ENCODE data around the gene CD40.

CD40 gene

DNA sequence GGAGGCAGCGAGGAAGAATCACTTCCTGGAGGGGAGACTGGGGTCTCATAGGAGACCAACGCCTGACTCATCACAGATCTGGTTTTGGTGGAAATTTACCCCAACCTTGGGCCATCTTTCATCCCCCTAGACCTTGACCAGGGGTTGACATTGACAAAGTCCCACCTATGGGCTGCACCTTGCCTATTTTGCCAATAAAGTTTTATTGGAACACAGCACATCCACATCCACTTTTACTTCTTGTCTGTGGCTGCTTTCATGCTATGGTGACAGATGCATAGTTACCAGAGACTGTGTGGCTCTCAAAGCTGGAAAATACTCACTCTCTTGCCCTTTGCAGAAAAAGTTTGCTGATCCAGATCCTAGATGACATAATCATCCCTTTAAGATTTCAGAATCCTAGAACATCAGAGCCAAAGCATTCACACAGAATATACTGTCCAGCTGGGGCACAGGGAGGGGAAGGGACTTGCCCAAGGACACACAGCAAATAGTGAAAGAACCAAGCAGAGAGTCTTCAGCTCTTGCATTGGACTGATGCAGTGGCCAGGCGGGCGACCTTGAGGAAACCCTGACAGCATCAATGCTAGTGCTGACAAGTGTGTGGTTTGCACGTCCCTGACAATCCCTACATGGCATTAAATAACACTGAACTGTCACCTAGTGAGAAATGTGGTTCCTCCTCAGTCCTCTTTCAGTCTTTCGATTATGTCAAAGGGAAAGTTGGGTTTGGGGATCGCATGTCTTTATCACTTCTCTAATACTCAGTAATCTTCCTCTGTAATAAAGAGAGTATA, 41.2 kb downstream of the CD40 start:
- Histone ChIP-seq H3K27me3 (ENCODE audit: insufficient read depth, low read length, poor library complexity) (peaks cover 16% of the 10 kb centered on the region), H2AFZ (ENCODE audit: low read depth, low read length) (no peak overlapping the region), H3K4me1 (ENCODE audit: insufficient read depth, low read length) (no peaks in the 10 kb centered on the region), H3K9ac (ENCODE audit: low read depth, low read length) (no peak overlapping the region), H4K20me1 (ENCODE audit: insufficient read depth, low read length) (no peaks in the 10 kb centered on the region), H3K4me3 (ENCODE audit: low read depth in 1 of 2, low read length in 2 of 2) (no peak overlapping the region), H3K27ac (ENCODE audit: low read length) (no peak overlapping the region), H3K79me2 (ENCODE audit: insufficient read depth, low read length) (no peaks in the 10 kb centered on the region), H3K4me2 (ENCODE audit: insufficient read depth, low read length) (no peak overlapping the region), H3K36me3 (ENCODE audit: insufficient read depth, low read length) (no peaks in the 10 kb centered on the region), H3K9me3 (ENCODE audit: insufficient read depth, low read length, severe bottlenecking) (no peaks in the 10 kb centered on the region)
- DNase-seq = no peak
- TF ChIP-seq, protein P1, sequence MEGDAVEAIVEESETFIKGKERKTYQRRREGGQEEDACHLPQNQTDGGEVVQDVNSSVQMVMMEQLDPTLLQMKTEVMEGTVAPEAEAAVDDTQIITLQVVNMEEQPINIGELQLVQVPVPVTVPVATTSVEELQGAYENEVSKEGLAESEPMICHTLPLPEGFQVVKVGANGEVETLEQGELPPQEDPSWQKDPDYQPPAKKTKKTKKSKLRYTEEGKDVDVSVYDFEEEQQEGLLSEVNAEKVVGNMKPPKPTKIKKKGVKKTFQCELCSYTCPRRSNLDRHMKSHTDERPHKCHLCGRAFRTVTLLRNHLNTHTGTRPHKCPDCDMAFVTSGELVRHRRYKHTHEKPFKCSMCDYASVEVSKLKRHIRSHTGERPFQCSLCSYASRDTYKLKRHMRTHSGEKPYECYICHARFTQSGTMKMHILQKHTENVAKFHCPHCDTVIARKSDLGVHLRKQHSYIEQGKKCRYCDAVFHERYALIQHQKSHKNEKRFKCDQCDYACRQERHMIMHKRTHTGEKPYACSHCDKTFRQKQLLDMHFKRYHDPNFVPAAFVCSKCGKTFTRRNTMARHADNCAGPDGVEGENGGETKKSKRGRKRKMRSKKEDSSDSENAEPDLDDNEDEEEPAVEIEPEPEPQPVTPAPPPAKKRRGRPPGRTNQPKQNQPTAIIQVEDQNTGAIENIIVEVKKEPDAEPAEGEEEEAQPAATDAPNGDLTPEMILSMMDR (IDR thresholded peaks at IDR 0.05; ENCODE audit: borderline replicate concordance, extremely low read depth, low read length, poor library complexity, severe bottlenecking) = no peak
- TF ChIP-seq EZH2 (IDR thresholded peaks at IDR 0.05; ENCODE audit: borderline replicate concordance, low read depth, low read length, severe bottlenecking) = no peak
- ATAC-seq (ENCODE audit: insufficient read depth, low read depth) = no peak

DNA sequence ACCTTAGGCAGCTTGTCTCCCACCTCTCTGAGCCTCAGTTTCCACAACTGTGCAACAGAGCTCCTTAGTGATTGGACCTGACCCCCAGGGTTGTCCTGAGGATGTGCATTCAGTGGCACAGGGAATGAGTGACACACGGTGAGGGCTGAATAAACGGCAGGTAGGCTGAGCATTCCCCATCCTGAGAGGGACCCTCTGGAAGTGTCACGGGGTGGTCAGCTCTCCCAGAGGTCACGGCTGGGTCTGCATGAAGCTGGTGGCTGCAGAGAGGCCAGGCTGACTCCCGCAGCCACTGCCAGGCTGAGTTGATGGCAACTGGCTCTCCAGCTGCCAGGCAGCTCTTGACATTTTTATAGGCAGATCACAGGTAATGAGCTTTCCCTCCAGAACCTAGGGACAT, 42.5 kb downstream of the CD40 start:
- H3K36me3 ChIP-seq (ENCODE audit: insufficient read depth, low read length) = no peaks in the 10 kb centered on the region
- H4K20me1 ChIP-seq (ENCODE audit: insufficient read depth, low read length) = no peaks in the 10 kb centered on the region
- no peak overlapping the region for H3K4me2 ChIP-seq (ENCODE audit: insufficient read depth, low read length)
- H3K4me3 ChIP-seq (ENCODE audit: low read depth in 1 of 2, low read length in 2 of 2) = no peak overlapping the region
- peaks cover 6% of the 10 kb centered on the region for H3K27me3 ChIP-seq (ENCODE audit: insufficient read depth, low read length, poor library complexity)
- no peaks in the 10 kb centered on the region for H3K9me3 ChIP-seq (ENCODE audit: insufficient read depth, low read length, severe bottlenecking)
- ATAC-seq (ENCODE audit: insufficient read depth, low read depth) = no peak
- no peak overlapping the region for H3K27ac ChIP-seq (ENCODE audit: low read length)
- no peaks in the 10 kb centered on the region for H3K4me1 ChIP-seq (ENCODE audit: insufficient read depth, low read length)
- TF ChIP-seq, protein P1 (IDR thresholded peaks at IDR 0.05; ENCODE audit: borderline replicate concordance, extremely low read depth, low read length, poor library complexity, severe bottlenecking) = no peak
- no peak for TF ChIP-seq EZH2 (IDR thresholded peaks at IDR 0.05; ENCODE audit: borderline replicate concordance, low read depth, low read length, severe bottlenecking)
- H2AFZ ChIP-seq (ENCODE audit: low read depth, low read length) = no peak overlapping the region
- no peaks in the 10 kb centered on the region for H3K79me2 ChIP-seq (ENCODE audit: insufficient read depth, low read length)
- no peak for DNase-seq
- no peak overlapping the region for H3K9ac ChIP-seq (ENCODE audit: low read depth, low read length)

DNA sequence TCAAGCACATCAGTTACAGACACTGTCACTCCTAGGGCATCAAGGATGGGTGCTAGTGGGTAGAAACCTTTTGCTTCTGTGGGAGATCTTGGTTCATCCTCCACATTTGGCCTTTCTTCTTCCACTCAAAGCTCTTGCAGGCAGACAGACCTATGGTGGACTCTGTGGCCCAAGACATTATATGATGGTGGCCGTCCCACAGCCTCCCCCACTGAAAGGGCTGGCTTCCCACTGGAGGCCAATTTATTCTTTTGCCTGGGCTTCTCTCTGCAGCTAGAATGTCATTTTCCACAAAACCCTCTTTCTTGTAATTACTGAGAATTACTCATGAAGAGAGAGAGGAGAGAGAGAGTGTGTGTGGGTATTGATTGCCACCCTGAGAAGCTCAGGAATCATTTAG, 43.8 kb downstream of the CD40 start:
- H4K20me1 ChIP-seq (ENCODE audit: insufficient read depth, low read length) = no peaks in the 10 kb centered on the region
- no peaks in the 10 kb centered on the region for H3K79me2 ChIP-seq (ENCODE audit: insufficient read depth, low read length)
- H3K36me3 ChIP-seq (ENCODE audit: insufficient read depth, low read length) = no peaks in the 10 kb centered on the region
- no peak overlapping the region for H3K4me3 ChIP-seq (ENCODE audit: low read depth in 1 of 2, low read length in 2 of 2)
- ATAC-seq (ENCODE audit: insufficient read depth, low read depth) = no peak
- H3K27ac ChIP-seq (ENCODE audit: low read length) = no peak overlapping the region
- no peak overlapping the region for H2AFZ ChIP-seq (ENCODE audit: low read depth, low read length)
- no peak for DNase-seq
- no peak overlapping the region for H3K9ac ChIP-seq (ENCODE audit: low read depth, low read length)
- peaks cover 2% of the 10 kb centered on the region for H3K27me3 ChIP-seq (ENCODE audit: insufficient read depth, low read length, poor library complexity)
- no peaks in the 10 kb centered on the region for H3K9me3 ChIP-seq (ENCODE audit: insufficient read depth, low read length, severe bottlenecking)
- no peak for TF ChIP-seq EZH2 (IDR thresholded peaks at IDR 0.05; ENCODE audit: borderline replicate concordance, low read depth, low read length, severe bottlenecking)
- TF ChIP-seq, protein P1 (IDR thresholded peaks at IDR 0.05; ENCODE audit: borderline replicate concordance, extremely low read depth, low read length, poor library complexity, severe bottlenecking) = no peak
- H3K4me1 ChIP-seq (ENCODE audit: insufficient read depth, low read length) = no peaks in the 10 kb centered on the region
- H3K4me2 ChIP-seq (ENCODE audit: insufficient read depth, low read length) = no peak overlapping the region
